Measurements from ENCODE around the gene MYB.

The MYB gene

GRCh38 chr6:135183002-135183531 is 2.0 kb downstream of the MYB start:
- TF ChIP-seq, protein P1, sequence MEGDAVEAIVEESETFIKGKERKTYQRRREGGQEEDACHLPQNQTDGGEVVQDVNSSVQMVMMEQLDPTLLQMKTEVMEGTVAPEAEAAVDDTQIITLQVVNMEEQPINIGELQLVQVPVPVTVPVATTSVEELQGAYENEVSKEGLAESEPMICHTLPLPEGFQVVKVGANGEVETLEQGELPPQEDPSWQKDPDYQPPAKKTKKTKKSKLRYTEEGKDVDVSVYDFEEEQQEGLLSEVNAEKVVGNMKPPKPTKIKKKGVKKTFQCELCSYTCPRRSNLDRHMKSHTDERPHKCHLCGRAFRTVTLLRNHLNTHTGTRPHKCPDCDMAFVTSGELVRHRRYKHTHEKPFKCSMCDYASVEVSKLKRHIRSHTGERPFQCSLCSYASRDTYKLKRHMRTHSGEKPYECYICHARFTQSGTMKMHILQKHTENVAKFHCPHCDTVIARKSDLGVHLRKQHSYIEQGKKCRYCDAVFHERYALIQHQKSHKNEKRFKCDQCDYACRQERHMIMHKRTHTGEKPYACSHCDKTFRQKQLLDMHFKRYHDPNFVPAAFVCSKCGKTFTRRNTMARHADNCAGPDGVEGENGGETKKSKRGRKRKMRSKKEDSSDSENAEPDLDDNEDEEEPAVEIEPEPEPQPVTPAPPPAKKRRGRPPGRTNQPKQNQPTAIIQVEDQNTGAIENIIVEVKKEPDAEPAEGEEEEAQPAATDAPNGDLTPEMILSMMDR (conservative IDR thresholded peaks at IDR 0.05; ENCODE audit: low read depth, low read length): no peak
- no peak for DNase-seq (ENCODE audit: low read depth)
- H3K4me3 ChIP-seq (ENCODE audit: low read depth, low read length): peak overlapping the region; percentile 65

DNA sequence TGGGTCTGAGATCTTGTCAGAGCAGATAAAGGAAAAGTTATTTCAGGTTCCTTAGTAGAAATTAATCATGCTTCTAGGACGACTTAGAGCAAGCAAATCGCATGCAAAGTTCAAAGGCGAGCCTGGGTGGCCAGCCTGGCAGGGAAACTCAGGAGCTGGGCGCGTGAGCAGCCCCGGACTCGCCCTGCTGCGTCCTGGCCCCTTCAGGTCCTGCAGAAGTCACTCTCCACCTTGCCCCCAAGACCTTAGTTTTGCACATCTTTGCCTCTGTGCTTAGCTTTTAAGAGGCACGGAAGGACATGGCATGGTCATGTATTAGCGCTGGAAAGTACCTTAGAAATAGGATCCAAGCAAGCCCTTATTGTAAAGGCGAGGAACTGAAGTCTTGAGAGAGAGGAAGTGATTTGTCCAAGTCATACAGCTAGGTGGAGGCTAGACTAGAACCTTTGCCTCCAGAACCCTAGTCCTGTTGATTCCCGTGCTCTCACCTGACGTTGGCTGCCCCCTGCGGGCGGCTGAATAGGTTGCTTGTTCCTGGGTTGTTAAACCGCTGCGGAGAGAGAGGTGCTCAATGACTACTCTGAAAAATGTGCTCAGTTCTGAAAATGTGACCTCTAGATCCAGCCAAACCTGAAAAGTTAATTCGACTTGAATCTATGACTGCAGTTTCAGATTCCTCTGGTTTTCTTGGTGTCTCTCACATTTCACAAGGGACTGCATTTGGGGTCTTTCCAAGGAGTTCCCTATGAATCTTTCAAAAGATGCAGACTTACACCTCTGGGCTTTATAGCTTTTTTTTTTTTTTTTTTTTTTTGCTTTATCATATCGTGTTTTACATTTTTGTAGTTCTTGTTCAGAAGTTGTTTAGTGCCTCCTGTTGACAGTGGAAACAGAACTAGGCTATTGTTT is 2.7 kb downstream of the MYB start:
- peak; percentile 70 for DNase-seq (ENCODE audit: low read depth)
- TF ChIP-seq, protein P1 (conservative IDR thresholded peaks at IDR 0.05; ENCODE audit: low read depth, low read length): peak; percentile 78
- H3K4me3 ChIP-seq (ENCODE audit: low read depth, low read length): peak overlapping the region; percentile 65

- no peak for DNase-seq (ENCODE audit: low read depth)
- no peak overlapping the region for H3K4me3 ChIP-seq (ENCODE audit: low read depth, low read length)
- TF ChIP-seq, protein P1 (conservative IDR thresholded peaks at IDR 0.05; ENCODE audit: low read depth, low read length): no peak
Observed at GRCh38 chr6:135185483-135185882, 4.4 kb downstream of the MYB start.

DNA sequence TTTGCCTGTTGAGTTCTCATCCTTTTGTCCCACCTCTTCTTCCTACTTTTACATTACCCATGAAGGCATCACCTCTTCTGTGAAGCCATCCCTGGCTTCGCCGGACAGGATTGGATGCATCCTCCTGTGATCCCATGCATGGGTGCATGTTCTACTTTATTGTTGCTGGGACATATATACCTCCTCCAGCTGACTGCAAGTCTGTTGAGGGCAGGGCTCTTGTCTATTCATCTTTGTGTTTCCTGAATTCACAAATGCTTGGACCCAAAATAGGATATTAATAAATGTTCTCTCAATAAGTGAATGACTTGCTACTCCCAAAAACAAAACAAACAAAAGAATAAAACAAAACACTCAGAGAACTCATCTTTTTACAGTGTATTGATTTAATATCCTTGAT is 5.1 kb downstream of the MYB start:
- no peak overlapping the region for H3K4me3 ChIP-seq (ENCODE audit: low read depth, low read length)
- DNase-seq (ENCODE audit: low read depth): no peak

DNA sequence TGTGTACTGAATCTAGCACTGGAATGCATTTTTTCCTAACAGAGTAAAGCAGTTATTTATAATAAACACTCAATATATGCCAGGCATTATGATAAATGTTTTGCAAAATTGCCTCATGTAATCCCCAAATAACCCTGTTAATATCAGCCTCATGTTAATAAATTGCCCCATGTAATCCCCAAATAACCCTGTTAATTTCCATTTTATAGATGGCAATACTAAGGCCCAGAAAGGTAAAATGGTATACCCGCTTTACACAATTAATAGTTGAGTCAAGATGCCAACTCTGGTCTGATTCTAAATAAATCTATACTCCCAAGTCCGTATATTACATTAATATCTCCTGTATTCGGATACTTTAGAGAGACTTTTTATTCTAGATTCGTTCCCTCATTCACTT is 6.3 kb downstream of the MYB start:
- DNase-seq (ENCODE audit: low read depth): no peak
- TF ChIP-seq, protein P1 (conservative IDR thresholded peaks at IDR 0.05; ENCODE audit: low read depth, low read length): no peak
- no peak overlapping the region for H3K4me3 ChIP-seq (ENCODE audit: low read depth, low read length)

More for the DNA sequence above, 5.1 kb downstream of the MYB start:
- TF ChIP-seq, protein P1 (conservative IDR thresholded peaks at IDR 0.05; ENCODE audit: low read depth, low read length): no peak

- no peak for DNase-seq (ENCODE audit: low read depth)
- TF ChIP-seq, protein P1 (conservative IDR thresholded peaks at IDR 0.05; ENCODE audit: low read depth, low read length): no peak
- no peak overlapping the region for H3K4me3 ChIP-seq (ENCODE audit: low read depth, low read length)
Observed at GRCh38 chr6:135188718-135189117, 7.6 kb downstream of the MYB start.
